Measurements from ENCODE around the gene PCYT2.

The PCYT2 gene

DNA sequence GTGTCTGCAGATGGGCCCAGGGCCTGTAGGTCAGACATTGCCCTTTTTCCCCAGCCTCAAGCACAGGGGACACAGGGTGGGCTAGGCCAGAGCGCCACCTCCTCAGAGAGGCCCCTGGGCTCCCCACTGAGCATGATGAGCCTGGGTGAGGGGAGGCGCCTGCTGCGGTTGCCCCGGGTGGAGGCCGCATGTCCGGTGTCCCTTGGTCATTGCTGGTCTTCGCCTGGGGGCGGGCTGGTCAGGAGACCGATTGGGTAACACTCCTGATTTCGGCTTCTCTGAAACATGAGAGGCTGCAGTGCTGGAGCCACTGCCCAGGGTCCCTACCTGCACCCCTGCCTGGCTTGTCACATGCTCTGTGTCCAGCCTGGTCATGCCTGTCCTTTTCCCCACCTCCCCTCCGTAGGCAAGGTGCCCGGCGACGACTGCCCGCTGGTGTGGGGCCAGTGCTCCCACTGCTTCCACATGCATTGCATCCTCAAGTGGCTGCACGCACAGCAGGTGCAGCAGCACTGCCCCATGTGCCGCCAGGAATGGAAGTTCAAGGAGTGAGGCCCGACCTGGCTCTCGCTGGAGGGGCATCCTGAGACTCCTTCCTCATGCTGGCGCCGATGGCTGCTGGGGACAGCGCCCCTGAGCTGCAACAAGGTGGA lies 11.6 kb downstream of the PCYT2 start:
- no peak for DNase-seq

DNA sequence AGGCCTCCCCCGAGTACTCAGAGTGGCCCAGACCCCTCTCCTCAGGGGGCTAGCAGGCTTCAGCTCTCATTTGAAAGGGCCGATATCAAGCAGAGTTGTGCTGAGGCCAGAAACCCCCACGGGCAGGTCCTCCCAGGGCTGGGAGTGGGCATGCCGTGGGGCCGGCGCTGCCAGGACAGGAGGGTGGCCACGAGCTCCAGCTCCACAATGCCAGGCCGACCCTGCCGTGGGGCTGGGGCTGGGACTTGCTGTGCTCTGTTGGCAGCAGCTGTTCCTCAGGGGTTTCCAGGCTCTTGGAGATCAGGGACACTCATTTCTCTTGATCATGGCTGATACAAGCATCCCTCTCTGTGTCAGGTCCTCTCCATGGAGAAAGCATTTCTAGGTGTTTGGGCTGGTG lies 12.3 kb downstream of the PCYT2 start:
- DNase-seq = no peak

DNA sequence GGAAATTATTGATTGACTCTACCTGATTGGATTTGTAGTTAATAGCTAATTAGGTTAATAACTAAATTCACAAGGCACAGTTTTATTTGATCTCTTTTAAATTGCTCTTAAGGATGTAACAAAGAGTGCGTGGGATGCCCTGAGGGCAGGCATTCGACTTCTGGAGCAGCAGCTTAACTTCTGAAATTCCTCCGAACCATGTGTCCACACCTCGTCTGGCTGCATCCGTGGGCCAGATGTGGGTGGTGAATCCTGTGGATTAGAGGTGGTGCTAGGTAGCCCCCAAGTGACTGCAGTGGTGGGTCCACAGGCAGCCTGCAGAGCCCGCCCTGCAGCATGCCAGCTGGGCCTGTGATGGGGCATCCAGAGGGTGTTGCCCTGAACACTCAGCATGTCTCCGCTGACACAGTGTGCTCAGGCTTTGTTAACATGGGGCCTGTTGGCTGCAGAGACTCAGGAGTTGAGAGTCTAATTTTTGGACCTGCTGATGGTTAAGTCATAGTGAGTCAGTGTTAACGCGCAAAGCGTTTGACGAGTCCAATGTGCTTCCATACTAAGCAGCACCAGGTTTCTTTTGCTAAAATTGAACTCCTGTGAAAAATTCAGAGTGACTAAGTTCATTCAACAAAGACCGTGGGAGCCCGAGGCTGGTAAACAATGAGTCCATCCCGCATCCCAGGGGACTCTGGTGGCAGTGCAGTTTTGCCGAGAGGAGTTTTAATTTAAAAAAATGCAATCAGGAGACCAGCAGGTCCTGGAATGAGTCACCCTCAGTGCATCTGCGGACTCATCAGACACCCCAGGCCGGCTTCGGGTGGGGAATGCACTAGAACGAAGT lies 13.0 kb downstream of the PCYT2 start:
- no peak for DNase-seq

DNA sequence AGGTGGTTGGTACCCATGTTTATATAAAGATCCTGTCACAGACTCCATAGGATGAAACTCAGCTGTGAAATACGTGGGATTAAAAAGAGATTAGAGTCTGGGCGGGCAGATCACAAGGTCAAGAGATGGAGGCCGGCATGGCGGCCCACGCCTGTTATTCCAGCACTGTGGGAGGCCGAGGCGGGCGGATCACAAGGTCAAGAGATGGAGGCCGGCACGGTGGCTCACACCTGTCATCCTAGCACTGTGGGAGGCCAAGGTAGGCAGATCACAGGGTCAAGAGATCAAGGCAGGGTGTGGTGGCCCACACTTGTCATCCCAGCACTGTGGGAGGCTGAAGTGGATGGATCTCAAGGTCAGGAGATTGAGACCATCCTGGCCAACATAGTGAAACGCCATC lies 15.8 kb downstream of the PCYT2 start:
- no peak for DNase-seq

DNA sequence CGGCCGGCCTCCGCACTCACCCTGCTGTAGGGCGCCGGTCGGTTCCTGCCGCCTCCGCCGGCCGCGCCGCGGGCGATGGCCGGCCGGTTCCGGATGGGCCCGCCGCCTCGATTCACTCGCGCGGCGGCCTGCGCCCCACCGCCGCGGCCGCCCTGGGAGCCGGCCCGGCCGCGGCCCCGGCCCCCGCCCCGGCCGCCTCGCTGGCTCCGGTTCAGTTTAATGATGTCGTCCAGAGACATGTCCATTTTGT lies 20.0 kb downstream of the PCYT2 start:
- no peak for DNase-seq

DNA sequence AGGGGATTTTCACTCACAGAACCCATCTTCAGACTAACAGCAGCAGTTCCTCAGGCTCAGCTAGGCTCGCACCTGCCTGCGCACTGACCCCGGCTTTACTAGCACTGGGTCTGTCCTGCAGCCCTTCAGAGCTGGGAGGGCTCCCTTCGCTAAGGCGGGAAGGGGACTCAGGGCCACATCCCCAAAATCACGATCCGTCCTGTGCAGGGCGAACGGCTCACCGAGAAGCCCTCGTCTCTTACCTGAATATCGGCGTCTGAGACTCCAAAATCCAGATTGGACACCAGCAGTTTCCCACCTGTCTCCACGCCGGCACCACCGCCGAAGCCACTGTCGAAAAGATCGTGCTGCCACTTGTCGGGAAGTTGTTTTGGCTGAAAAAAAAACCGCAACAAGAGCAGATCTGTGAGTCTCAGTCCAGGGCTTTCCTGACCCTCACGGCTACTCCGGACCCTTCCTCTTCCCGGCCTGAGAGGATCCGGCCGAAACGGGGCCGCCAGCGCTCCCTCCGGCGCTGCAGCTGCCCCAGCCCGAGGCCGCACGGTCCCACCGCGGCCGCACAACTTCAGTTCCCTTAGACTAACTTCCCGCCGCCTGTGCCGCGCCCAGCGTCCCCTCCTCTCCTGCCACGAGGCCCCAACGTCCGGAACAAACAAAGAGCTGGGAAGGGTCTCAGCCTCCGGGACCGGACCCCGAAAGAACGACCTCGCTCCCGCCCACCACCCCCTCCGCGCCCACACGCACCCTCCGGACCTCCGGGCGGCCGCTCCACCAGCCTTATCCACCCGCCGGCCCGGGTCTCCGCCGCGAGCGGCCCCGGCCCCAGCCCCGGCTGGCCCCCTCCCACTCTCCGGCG lies 20.5 kb downstream of the PCYT2 start:
- DNase-seq = peak; percentile 35

DNA sequence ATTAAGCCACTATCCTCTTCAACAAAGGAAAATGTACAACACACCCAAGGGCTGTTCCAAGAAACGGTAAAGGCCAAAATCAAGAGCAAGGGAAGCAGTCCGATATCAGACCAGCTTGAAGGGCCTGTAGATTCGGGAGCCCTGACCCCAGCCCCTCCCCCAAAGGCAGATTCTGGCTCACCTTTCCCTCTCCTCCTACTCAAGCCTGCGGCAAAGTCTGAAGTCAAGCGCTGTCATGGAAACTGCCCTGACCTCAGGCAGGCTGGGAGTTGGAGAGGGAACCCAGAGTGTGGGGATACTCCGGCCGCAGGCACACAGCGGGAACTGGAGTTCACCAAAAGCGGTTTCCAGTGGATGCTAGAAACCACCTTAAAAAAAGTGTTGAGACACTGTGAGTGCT lies 21.6 kb downstream of the PCYT2 start:
- no peak for DNase-seq

DNA sequence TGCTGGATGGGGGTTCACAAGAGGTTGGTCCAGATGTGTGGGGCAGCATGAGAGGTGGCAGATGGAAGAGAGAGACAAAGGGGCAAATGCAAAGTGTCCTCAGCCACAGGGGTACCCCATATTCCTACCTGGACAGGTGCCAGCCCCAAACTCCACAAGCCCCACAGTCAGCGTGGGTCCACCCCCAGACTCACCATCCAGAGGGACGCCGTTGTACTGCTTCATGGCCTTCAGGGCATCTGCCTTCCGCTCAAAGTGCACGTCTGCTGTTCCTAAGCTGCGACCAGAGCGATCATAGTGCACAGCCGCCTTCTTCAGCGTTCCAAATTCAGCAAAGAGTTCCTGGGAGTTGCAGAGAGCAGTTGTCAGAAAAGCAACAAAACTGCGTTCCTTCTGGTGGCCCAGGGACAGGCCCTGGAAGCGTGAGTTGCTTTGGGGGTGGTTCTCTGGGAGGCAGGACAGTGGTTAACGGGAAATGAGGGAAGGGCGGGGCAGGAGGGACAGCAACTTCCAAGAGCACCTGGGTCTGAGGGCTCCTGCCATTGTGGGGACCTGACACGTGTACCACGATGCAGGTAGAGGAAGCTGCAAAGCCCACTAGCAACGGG lies 22.1 kb downstream of the PCYT2 start:
- DNase-seq = no peak

DNA sequence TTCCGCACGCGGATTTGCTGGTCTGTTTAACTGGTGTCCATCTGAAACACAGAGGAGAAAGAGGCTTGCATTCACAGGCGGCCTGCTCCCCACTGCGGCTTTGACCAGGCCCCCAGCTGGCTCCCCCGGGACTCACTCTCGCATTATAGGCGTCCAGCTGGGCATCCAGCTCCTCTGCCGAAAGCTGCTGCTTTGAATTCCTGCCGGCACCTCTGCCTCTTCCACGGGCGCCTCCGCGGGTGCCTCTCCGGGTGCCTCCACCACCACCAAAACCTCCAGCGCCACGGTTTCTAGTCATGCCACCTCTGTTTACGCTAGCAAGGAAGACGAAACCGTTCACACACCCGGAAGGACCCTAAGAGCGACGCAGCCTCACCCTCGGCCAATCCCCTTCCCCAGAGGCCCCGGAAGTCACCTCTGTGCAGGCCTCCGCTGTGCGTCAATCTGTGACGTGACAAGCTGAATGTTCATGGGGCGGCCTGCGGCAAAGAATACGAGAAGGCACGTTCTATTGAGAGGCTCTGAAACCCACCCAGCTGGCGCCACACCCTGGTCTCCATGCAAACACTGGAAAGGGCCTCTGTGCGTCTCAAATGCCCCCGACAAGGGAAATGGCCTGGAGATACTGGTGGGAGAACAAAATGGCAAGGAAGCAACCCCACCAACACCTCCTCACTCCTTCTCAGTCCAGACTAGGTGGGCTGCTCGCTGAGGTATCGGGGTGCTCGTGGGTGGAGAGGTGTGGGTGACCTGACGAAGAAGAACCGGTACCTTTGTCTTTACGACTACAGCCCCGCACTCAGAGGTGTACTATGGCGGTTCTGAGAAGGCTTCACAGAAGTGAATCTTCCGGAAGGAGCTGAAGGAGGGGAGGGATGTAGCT lies 22.9 kb downstream of the PCYT2 start:
- no peak for DNase-seq

DNA sequence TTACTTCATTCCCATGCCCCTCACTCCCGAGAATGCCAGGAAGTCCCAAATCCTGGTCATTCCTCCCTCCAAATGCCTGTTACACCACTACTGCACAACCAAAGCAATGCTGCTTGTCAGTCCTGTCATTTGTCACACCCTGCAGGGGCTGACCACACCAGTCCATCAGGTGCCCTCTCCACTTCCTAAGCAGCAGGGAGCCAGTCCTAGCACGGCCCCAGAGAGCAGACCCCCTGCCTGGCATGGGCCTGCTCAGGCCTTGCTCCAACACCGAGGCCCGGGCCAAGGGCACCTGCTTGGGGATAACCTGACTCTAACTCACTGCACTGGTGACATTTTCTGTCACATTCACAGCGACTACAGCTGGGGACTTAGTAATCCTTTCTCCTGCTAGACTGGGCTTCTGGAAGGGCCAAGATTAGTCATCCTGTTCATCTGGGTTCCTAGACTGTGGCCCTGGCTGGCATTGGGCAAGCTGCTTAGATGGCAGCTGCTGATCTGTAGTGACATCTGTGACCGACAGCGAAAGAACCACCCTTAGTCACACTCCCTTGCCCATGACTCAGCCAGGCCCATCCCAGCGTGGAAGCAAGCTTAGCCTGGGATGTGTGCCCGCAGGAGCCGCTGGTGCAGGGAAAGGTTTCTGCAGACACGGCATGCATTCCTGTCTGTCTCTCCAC lies 25.2 kb downstream of the PCYT2 start:
- no peak for DNase-seq

DNA sequence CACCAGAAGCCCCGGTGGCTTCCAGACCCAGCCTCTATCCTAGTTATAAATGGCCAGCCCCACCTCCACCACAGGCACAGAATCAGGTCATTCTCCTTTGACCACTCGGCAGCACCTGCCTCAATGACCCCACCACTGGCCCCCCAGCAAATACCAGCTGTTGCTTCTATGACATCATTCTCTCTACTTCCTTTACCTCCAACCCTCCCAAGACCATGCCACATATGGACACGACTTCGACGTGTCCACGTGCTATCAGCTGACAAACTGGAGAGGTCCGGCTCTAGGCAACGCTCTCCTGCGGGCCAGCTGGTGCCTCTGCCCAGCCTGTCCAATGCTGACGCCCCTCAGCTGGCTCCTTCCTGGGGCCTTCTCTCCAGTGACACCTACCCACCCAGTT lies 25.7 kb downstream of the PCYT2 start:
- no peak for DNase-seq

DNA sequence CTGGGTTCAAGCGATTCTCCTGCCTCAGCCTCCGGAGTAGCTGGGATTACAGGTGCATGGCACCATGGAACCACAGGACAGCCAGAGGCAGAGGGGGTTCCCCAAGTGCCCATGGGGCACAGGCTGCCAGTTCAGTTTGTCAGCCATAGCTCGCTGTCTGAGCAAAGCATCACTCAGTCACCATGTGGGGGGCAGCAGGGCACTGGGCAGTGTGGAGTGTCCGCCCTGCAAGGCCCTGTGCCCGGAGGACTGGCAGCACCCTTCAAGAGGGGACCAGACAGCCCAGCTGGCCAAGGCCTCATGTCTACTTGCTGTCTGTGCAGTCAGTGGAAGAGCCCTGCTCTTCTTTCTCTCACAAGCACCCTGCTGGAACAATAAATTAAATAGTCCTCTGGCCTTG lies 26.2 kb downstream of the PCYT2 start:
- DNase-seq = no peak

DNA sequence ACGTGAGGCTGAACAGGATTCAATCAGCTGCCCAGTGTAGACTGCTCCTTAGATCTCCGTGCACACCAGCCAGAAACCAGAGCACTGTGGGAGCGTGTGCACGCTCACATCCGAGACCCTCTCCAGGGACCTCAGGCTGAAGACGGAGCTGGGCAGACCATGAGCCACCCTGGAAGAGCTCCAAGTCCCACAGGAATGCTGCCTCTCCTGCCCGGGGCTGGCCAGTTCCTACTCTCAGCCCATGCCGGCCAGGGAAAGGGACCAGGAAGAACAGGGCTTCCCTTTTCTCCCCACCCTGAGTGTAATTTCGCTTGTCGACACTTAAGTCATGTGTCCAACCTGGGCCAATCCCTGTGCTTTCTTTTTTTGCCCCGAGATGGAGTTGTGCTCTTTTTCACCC lies 26.7 kb downstream of the PCYT2 start:
- DNase-seq = no peak

DNA sequence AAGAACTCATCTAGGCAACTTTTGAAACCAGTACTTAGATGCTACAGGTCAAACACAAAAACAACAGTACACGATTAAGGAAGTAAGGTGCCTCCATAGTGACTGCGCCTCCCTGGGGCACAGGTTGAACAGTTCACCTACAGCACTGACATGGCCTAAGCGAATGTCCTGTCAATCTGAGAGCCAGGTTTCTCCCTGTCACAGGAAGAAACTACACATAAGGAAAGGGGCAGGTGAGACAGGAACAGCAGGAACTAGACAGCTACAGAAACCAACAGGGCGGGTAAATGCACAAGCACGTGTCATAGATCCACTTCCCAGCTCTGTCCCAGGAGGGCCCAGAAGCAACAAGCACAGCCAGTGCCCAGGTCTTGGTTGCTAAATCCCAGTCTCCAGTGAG lies 32.1 kb downstream of the PCYT2 start:
- DNase-seq = no peak

DNA sequence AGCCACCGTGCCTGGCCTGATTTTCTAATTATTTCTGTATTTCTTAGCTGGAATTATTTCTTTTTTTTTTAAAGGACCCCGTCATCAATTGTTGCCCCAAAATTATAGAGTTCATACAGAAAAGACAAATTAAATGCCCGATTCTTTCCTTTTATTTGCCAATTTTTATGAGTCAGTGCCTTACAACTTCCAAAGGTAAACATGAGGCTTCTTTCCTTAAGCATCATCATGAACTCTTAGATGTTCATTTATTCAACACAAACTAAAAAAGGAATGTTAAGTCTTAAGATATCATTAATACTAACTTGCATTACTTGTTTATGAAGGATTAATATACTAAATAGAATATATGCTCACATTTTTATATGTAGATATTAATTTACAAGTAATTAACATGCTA lies 32.9 kb downstream of the PCYT2 start:
- DNase-seq = no peak

DNA sequence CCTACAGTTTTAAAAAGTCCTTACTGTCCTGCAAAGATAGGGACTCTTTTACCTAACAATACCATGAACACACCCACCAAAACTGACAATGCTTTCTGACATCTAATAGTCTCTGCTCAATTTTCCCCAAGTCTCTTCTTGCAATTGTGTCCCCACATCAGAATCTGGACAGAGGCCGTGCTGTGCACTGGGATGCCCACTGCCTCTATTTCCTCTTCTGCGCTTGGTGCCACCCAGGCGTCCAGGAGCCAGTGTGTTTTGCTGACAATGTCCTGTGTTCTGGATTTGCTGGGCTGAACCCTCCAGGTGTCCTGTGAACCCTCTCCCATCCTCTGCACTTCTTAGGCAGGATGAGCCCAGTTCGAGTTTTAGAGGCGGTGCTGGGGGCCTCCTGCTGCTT lies 33.6 kb downstream of the PCYT2 start:
- no peak for DNase-seq

DNA sequence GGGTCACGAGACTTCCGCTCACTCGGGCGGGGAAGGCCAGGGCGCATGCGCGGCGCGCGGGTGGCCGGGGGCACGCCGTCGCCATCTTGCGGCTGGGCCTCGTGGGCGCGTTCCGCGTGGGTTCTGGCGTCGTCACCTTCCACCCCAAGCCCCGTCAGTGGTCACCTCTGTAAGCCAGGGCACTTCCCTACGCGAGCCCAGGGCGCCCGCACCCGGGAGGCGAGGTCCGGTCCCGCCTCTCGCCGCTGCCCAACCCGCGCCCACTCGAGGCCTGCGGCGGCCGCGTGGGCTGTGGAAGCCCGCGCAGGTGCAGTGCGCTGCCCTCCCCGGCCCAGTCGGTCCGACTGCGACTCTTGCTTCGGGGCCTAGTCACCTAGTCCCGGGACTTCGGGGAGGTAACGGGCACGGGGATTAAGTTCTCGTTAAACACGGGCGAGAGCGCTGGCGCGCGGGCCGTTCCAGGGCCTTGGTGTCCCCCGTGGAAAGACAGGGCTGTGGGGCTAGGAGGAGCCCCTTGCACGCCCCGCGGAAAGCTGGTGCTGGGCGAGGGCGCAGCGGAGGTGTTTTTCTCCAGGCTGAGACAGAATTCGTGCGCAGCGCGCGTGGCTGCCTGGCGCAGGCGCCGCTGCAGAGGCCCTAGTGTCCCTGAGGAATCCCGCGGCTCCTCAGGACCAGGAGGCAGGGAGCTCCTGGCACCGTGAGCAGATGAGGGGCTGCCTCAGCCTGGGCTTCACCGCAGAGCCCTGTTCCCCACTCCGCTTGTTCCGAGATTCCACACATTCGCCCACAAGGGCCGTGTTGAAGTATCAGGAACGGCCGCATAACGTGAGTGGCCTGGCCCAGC lies 39.6 kb downstream of the PCYT2 start:
- DNase-seq = peak; percentile 95

DNA sequence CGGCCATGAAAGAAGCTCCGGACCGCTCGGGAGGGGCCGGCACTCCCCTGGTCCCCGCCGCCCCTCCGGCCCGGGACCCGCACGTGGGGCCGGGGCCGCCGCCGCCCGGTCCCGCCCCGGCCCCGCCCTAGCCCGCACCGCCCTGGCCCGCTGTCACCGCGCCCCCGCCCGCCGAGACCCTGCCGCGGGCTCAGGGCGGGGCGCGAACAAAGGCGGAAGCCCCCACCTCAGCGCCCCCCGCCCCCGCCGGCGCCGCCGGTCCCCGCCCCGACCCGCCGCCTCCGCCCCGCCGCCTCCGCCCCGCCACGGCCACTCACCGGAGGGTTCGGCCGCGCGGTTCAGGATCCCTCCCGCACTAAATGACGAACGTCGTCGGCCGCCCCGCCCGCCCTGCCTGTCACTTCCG lies 40.2 kb downstream of the PCYT2 start, which contains the start of gene ARHGDIA:
ARHGDIA (minus strand) TSS at position 357 of the 406 bp plus-strand sequence. CDS start 1,407 bp downstream, outside the sequence.
- DNase-seq = no peak

DNA sequence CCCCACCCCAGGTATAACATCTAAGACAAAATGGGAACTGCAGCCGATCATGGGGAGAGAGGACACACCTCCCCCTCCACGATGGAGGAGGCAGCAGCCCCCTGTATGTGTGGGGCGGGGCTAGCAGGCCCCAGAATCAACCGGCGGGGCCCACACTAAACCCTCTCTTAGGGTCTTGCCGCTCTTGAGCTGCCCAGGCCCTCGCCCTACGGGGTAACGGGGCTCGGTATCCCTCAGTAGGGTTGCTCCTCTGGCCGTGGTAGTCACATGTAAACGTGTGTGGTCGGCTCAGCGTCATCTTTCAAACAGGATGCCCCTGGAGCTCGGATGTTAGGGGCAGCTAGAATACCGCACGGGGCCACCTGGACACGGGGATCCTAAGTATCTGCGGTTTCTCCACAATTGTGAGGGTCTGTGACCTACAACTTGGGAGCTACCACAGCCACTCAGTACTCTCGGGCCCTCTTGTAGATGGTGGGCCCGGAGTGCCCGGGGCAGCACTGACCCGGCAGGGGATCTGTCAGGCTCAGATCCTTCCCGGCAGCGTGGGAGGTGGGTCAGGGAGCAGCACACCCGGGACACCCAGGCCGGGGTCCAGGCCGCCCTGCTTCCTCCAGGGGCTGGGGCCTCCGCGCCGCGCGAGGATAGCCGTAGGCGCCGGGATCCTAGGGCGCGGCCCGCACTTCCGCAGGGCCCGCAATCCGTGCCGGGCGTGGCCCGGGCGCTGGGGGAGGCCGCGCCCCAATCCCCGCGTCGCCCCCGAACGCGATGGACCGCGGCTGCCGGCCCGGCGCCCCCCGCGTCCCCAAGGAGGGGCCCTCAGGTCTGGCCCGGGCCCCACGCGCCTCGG lies 40.8 kb downstream of the PCYT2 start:
- DNase-seq = peak; percentile 51
